Stimulated activated CD4-positive, alpha-beta T cell treated with anti-CD3 and anti-CD28 coated beads, Interleukin-1b, Interleukin-23, amount 100 ng/mL, for 4 hours (primary cell): ENCODE measurements around the gene MT1A.

Experiments
- DNase-seq, 2 donors: peaks; one replicate each; pipeline ENCODE4 v3.0.0-alpha.2; 2020; ENCODE audit warnings: low read depth in 2 of 2

MT1A gene

DNA sequence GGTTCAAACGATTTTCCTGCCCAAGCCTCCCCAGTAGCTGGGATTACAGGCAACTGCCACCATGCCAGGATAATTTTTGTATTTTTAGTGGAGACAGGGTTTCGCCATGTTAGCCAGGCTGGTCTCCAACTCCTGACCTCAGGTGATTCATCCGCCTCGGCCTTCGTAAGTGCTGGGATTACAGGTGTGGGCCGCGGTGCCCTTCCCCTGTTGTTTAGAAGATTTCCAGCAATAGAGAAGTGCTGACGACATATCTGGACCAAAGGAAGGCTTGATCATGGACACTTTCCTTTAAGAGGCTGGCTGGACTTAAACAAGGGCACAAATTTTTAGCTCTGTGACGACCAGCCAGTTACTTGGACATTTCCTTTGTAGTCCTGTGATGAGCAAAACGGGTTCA is 7.3 kb upstream of the MT1A start:
- DNase-seq = no peak

DNA sequence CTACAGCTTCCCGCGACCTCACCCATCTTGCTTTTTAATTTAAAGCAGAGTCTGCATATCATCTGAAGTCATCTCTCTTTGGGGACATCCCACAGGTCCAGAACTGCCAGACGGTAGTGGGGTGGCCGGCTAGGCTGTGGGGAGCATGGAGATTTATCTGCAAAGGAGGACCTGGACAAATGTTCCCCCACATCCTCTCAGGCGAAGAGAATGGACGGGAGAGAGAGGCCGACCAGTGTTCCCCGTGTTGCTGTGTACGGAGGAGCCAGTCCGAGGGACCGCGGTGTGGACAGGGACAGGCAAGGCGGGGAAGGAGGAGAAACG is 6.7 kb upstream of the MT1A start:
- no peak for DNase-seq

DNA sequence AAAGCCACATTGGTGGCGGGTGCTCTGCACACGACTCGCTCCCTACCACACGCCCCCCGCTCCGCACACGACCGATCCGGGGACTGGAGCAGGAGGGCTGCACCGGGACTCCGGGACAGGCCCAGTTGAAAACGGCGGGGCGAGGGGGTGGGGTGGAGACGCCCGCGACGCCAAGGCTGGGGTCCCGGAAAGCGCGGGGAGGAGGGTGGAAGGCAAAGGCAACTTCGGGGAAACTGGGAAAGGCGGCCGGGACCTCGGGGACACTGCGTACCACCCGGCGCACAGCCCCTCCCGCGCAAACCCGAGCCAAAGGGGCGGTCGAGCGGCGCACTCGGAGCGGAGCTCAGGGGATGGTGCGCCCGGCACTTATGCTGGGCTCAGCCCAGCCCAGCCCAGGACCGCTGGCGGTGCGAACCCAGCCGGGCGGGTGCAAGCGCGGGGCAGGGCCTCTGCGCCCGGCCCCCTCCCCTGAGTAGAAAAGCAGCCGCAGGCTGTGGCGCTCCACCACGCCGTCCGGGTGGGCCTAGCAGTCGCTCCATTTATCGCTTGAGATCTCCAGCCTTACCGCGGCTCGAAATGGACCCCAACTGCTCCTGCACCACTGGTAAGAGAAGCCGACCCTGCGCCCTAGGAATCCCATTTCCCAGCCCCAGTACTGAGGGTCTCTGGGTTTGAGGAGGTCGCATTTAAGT is 6.2 kb upstream of the MT1A start, which contains the start of gene MT1M:
MT1M (plus strand) TSS at position 504 of the 692 bp plus-strand sequence; CDS start at position 577, 73 bp downstream.
- no peak for DNase-seq

DNA sequence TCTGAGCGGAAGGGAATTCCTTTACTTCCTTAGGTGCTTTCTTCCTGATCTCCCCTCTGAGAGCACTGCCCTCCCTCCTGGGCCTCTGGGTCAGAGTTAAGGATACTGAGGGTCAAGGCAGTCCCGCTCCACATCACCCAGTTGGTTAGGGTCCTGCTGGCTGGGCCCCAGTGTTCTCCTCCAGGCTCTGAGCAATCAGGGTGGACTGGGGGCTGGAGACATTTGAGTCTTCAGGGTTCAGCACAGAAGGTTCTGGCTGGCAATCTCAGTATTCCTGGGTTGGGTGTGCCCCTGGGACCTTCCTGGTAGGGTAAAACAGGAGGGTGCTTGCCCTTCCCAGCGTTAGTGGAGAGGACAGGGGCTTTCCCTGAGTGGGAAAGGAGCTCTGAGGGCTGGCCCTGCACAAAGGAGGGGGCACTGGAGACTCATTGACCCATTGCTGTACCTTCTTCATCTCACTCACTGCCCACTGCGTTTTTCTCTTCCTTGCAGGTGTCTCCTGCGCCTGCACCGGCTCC is 5.6 kb upstream of the MT1A start:
- DNase-seq = no peak

DNA sequence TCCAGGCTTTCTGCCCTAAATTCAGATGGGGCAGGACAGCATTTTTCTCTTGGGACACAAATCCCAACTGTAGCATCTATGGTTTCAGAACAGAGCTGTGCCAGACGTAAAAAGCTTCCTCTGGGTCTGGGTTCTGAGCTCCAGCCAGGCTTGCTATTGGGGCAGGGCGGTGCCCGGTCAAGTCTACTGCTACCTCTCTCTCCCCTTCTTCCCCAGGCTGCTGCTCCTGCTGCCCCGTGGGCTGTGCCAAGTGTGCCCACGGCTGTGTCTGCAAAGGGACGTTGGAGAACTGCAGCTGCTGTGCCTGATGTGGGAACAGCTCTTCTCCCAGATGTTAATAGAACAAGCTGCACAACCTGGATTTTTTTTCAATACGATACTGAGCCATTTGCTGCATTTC is 4.9 kb upstream of the MT1A start:
- no peak for DNase-seq

DNA sequence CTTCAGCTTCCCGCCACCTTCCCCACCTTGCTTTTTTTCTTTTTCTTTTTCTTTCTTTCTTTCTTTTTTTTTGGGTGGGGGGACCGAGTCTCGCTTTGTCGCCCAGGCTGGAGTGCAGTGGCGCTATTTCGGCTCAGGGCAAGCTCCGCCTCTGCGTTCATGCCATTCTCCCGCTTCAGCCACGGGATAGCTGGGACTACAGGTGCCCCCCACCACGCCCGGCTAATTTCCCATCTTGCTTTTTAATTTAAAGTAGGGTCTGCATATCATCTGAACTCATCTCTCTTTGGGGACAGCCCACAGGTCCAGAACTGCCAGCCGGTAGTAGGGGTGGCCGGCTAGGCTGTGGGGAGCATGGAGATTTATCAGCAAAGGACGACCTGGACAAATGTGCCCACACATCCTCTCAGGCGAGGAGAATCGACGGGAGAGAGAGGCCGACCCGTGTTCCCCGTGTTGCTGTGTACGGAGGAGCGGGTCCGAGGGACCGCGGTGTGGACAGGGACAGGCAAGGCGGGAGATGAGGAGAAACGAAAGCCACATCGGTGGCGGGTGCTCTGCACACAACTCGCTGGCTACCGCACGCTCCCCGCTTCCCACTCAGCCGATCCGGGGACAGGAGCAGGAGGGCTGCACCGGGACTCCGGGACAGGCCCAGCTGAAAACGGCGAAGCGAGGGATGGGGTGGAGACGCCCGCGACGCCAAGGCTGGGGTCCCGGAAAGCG is 3.6 kb upstream of the MT1A start:
- DNase-seq = no peak

DNA sequence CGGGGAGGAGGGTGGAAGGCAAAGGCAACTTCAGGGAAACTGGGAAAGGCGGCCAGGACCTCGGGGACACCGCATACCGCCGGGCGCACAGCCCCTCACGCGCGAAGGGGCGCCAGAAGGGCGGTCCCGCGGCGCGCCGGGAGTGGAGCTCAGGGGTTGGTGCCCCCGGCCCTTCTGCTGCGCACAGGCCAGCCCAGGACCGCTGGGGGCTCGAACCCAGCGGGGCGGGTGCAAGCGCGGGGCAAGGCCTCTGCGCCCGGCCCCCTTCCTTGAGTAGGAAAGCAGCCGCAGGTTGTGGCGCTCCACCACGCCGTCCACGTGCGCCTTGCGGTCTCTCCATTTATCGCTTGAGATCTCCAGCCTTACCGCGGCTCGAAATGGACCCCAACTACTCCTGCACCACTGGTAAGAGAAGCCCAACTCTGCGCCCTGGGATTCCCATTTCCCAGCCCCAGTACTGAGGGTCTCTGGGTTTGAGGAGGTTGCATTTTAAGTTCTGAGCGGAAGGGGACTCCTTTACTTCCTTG is 3.0 kb upstream of the MT1A start:
- DNase-seq = no peak

DNA sequence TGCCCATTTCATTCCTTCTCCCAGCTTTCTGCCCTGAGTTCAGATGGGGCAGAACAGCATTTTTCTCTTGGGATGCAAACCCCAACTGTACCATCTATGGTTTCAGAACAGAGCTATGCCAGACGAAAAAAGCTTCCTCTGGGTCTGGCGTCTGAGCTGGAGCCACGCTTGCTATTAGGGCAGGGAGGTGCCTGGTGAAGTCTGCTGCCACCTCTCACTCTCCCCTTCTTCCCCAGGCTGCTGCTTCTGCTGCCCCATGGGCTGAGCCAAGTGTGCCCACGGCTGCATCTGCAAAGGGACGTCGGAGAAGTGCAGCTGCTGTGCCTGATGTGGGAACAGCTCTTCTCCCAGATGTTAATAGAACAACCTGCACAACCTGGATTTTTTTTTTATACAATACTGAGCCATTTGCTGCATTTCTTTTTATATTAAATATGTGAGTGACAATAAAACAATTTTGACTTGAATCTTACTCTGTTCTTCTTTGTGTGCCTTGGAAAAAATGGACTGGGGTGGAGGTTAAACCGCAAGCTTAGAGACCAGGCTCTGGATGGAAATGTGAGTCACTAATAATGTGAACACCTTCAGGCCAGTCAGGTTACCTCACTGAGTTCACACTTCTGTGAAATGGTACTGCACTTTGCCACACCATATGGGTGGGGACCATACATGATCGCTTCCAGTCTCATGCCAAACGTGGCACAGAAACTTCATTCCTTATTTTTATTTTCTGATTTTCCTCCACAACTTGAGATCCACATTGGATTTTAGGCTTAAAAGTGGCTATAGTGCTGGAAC is 1.7 kb upstream of the MT1A start:
- no peak for DNase-seq

DNA sequence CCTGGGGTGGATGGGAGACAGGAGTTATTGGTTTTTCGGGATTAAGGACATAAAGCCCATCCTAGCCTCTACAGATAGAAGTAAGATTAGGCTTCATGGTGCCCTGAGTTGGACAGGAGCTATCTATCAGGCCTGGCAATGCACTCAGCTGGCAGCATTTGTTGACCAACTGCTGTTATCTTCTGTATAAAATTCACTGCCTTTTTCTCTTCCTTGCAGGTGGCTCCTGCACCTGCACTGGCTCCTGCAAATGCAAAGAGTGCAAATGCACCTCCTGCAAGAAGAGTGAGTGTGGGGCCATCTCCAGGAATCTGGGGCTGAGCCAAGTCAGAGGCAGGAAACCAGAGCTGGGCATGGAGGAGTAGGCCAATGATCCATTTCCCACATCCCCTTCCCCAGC is 579 bp downstream of the MT1A start:
- DNase-seq = no peak

DNA sequence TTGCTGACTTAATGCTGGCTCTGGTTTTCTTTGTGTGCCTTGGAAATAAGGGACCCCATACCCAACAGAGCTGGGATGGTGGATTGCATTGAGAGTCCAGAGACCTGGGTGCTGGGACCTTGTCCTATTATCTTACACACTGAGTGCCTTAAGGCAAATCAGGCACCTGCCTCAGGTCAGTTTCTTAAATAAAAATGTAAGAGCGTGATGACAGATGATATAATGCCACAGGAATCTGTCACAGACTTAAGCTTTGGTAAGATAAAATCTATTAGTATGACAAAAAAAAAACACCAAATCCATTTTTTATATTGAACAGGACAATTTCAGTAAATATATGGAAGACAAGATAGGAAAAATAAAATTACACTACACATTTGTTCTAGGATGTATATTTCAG is 1.6 kb downstream of the MT1A start:
- no peak for DNase-seq

DNA sequence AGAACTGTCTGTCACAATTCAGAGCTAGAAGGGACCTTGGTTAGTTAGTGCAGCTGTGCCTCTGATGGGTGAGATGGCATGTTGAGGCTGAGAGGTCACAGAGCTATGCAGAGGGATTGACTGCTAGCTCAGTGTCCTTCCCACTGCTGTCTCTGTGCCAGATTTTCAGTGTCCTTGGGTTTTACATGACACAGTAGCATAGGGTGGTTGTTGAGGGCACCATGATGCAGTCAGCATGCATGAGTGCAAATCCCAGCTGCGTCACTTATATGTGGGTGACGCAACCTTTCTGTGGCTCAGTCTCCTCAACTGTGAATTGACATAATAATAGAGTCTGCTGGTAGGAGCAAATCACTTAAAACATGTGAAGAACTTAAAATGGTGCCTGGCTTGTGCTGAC is 2.7 kb downstream of the MT1A start:
- DNase-seq = no peak

DNA sequence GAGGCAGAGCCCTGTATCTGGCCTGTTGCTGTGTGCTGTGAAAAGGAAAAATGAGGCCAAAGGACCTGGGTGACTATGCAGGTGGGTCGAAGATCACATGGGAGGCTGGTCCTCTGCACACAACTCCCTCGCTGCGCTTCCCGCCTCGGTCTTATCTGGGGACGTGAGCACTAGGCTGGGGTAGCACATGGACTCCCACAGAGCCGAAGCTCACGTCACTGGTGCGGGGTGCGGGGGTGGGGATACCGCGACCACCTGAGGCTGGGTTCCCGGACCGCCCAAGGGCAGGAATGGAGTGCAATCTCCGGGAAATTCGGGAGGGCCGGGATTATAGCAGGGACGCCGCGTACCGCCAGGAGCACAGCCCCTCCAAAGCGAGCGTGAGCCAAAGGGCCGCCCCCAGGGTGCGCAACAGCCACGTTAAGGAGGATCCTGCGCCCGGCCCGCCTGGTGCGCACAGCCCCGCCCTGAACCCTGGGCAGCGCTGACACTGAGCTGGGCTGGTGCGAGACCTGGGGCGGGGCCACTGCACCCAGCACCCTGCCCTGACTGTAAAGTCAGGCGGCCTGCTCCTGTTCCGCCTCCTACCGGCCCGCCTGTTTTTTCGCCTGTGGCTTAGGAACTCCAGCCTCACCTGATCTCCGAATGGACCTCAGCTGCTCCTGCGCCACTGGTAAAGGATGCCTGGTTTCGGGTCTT is 4.8 kb downstream of the MT1A start:
- DNase-seq = peak; percentile 54 to 68

DNA sequence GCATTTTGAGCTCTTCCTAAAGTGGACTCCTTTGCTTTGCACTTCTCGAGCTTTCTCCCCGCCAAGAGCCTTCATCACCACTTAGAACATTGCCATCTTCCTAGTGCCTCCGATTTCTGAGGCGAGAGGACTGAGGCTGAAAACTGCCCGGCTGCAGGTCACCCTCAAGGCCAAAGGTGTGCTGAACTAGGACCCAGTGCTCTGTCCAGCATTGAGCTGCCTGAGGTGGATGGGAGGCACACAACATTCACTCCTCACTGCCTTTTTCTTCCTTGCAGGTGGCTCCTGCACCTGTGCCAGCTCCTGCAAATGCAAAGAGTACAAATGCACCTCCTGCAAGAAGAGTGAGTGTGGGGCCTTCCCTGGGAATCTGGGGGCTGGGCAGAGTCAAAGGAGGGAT is 5.4 kb downstream of the MT1A start:
- no peak for DNase-seq

DNA sequence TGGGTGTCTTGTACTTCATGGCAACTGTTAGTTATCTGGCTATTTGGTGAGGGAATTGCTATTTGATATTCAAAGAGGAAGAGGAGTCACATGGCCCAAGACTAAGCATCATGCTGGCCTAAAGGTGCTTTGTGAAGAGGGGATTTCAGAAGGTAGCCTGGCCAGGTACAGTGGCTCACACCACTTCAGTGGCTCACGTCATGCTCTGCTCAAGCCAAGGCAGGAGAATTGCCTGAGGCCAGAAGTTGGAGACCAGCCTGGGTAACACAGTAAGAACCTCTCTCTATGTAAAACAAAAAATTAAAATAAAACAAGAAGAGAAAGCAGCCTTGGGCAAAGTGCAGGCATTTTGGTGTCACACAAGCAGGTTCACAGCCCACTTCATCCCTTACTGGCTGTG is 6.8 kb downstream of the MT1A start:
- DNase-seq = no peak

DNA sequence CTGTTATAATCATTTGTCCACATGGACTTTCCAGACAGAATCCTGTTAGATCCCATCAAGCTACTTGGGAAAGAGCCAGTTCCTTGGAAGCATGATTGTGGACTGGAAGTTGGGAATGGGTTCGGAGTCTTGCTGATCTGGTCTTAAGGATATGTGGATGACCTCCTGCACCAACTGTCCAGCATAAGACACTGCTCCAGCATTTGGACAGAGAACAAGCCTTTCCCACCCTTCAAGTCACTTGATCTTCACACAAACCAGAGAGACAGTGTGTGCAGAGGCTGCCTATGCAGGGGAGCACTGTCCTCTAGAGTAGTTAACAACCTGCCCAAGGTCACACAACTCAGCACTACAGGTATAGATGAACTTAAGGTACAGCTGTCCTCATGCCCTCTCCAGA is 7.4 kb downstream of the MT1A start:
- no peak for DNase-seq

DNA sequence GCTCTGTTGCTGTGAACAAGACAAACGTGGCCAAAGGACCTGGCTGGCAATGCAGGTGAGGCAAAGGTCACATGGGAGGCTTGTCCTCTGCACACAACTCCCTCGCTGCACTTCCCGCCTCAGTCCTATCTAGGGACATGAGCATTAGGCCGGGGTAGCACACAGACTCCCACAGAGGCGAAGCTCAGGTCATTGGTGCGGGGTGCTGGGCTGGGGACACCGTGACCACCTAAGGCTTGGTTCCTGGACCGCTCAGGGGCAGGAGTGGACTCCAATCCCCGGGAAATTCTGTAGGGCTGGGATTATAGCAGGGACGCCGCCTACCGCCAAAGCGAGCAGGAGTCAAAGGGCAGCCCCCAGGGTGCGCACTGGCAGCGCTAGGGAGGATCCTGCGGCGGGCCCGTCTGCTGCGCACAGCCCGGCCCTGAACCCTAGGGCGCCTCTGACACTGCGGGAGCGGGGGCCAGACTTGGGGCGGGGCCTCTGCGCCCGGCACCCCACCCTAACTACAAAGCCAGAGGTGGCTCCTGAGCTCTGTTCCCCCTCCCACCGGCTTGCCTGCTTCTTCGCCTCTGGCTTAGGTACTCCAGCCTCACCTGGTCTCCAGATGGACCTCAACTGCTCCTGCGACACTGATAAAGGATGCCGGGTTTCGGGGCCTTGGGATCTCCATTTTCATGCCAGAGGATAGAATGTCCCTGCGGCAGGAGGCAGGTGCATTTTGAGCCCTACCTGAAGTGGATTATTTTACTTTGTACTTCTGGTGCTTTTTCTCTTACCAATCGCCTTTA is 9.4 kb downstream of the MT1A start:
- DNase-seq = no peak

DNA sequence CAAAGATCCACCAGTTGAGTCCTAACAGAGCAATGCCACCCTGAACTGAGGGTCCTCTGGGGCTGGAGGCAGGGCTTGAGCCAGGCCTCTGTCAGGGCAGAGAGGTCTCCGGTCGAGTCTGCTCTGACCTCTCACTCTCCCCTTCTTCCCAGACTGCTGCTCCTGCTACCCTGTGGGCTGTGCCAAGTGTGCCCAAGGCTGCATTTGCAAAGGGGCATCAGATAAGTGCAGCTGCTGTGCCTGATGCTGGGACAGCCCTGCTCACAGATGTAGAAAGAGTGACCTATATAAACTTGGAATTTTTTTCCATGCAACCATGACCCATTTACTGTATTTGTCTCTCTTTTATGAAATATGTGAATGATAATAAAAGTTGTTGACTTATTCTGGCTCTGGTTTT is 10.8 kb downstream of the MT1A start:
- DNase-seq = no peak

DNA sequence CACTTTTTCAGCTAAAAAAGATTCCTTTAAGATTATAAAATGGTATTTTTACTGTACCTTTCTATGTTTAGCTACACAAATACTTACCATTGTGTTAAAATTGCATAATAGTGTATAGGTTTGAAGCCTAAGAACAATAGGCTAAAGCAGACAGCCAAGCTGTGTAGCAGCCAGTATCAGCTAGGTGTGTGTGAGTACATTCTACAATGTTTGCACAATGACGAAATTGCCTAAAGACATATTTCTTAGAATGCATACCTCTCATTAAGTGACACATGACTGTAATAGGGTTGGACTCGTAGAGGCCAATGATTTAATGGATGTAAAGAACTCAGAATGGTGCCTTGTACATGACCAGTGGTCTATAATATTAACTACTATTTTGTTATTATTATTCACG is 11.4 kb downstream of the MT1A start:
- DNase-seq = no peak

DNA sequence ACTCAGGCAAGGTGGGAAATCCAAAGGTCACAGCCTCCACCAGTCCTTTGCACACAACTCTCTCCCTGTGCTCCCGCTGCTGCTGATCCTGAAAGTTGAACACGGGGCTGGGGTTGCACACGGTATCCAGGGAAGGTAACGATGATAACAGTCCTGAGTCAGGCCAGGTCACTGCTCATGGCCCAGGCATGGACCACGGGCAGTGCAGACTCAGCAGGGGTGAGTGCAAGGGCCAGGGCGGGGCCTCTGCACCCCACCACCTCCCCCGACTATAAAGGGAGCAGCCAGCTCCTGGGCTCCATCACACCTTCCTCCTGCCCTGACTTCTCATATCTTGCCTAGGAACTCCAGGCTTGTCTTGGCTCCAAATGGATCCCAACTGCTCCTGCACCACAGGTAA is 13.1 kb downstream of the MT1A start, which contains the start of gene MT1B:
MT1B (plus strand) TSS at position 301 of the 400 bp plus-strand sequence; CDS start at position 369, 68 bp downstream.
- no peak for DNase-seq

DNA sequence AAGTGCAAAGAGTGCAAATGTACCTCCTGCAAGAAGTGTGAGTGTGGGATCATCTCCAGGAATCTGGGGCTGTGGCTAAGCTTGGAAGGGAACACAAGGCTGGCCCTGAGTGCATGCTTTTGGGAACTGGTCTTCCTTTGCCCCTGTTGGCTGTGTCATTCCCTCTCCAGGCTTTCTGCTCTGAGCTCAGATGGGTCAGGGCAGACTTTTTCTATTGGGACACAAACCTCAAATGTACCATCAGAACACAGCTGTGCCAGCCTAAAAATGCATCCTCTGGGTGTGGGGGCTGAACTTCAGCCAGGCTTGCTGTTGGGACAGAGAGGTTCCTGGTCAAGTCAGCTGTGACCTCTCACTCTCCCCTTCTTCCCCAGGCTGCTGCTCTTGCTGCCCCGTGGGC is 14.1 kb downstream of the MT1A start:
- DNase-seq = no peak

DNA sequence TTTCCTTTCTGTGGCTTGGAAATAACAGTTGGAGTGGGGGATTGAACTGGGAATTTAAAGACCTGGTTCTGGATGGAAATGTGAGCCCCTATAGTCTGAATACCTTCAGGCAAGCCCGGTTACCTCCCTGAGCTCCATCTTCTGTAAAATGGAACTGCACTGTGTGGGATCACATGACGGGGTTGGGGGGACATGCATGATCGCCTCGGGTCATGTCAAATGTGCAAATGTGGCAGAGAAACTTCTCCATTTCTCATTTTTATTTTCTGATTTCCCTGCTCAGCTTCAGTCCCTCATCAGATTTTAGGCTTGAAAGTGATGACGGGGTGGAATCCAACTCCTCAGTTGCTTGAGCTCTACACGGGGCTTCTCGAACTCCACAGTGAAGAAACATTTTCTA is 14.8 kb downstream of the MT1A start:
- no peak for DNase-seq
